NT2/D1 (cell line): ENCODE data around the gene TMED7.

Experiments
- SUZ12 ChIP-seq: IDR thresholded peaks from 2 replicates; pipeline ENCODE4 v1.6.1; 2011; ENCODE audit not compliant: insufficient read length, insufficient read depth; ENCODE audit errors: extremely low read depth
- YY1 ChIP-seq: IDR thresholded peaks from 2 replicates; pipeline ENCODE4 v1.6.1; 2011; ENCODE audit not compliant: insufficient read length, insufficient read depth
- ZNF274 ChIP-seq: IDR thresholded peaks from 2 replicates; pipeline ENCODE4 v1.6.1; 2011; ENCODE audit warnings: mild to moderate bottlenecking, low read depth, low read length

- TF ChIP-seq SUZ12 (no peak), YY1 (no peak), ZNF274 (no peak)
Observed at GRCh38 chr5:115580941-115581340, 44.9 kb downstream of the TMED7 start.
